Fibroblast of lung (primary cell): Measurements from ENCODE around the gene PER1. TPM values are rescaled to one million over a fixed set of nuclear protein-coding genes. Genes with fewer than 3 reads are reported as not detected.

Source experiments
- DNase-seq, 2 donors: peaks; one replicate each; pipeline versions ENCODE4 v3.0.0 to v3.0.0-alpha.2; 2010; ENCODE audit warnings: low read depth in 2 of 2
- H2AFZ ChIP-seq: 2 replicates; pipeline ENCODE4 v1.5.1; 2012; ENCODE audit warnings: low read length, control low read depth, inconsistent platforms
- H3K27ac ChIP-seq: 2 replicates; pipeline ENCODE4 v1.5.1; 2011; ENCODE audit warnings: low read length, control low read depth; ENCODE audit not compliant: insufficient read depth
- H3K27me3 ChIP-seq: 2 replicates; pipeline ENCODE4 v1.5.1; 2011; ENCODE audit warnings: mild to moderate bottlenecking, low read length; ENCODE audit not compliant: control insufficient read depth, insufficient read depth
- H3K36me3 ChIP-seq: 2 replicates; pipeline ENCODE4 v1.5.1; 2011; ENCODE audit warnings: low read length; ENCODE audit not compliant: control insufficient read depth, insufficient read depth
- H3K4me1 ChIP-seq: 2 replicates; pipeline ENCODE4 v1.5.1; 2011; ENCODE audit warnings: low read length; ENCODE audit not compliant: control insufficient read depth, insufficient read depth; ENCODE audit errors: extremely low read depth
- H3K4me2 ChIP-seq: 2 replicates; pipeline ENCODE4 v1.5.1; 2011; ENCODE audit warnings: low read length, control low read depth; ENCODE audit not compliant: insufficient read depth; ENCODE audit errors: extremely low read depth
- H3K4me3 ChIP-seq, 4 experiments: fragments of 200-600 bp in 1 of 4; sonication (generic) in 1 of 4; replicated peaks in 1 of 4; 2 replicates each; pipeline ENCODE4 v1.5.1; 2011 to 2016; ENCODE audit warnings: low read length in 4 of 4, low read depth in 3 of 4, mild to moderate bottlenecking in 3 of 4, control low read depth in 2 of 4, inconsistent platforms in 1 of 4, mixed read lengths in 1 of 4; ENCODE audit not compliant: insufficient read depth in 1 of 4; ENCODE audit errors: control extremely low read depth in 1 of 4
- H3K79me2 ChIP-seq: 2 replicates; pipeline ENCODE4 v1.5.1; 2012; ENCODE audit warnings: mild to moderate bottlenecking, low read length, inconsistent platforms; ENCODE audit not compliant: control insufficient read depth, insufficient read depth
- H3K9ac ChIP-seq: 2 replicates; pipeline ENCODE4 v1.5.1; 2011; ENCODE audit warnings: mild to moderate bottlenecking, low read length, control low read depth; ENCODE audit not compliant: insufficient read depth
- H3K9me3 ChIP-seq: 2 replicates; pipeline ENCODE4 v1.5.1; 2012; ENCODE audit warnings: low read depth, low read length; ENCODE audit not compliant: control insufficient read depth, insufficient read depth
- H4K20me1 ChIP-seq: 2 replicates; pipeline ENCODE4 v1.5.1; 2011; ENCODE audit warnings: low read length; ENCODE audit not compliant: control insufficient read depth, insufficient read depth; ENCODE audit errors: extremely low read depth
- CTCF ChIP-seq, 2 donors: IDR thresholded peaks in 1 of 2; conservative IDR thresholded peaks in 1 of 2; 1 replicate in 1 of 2; 2 replicates in 1 of 2; pipeline ENCODE4 v1.5.1; 2011 to 2012; ENCODE audit warnings: low read length in 2 of 2, control low read depth in 1 of 2, inconsistent platforms in 1 of 2, low read depth in 1 of 2, mild to moderate bottlenecking in 1 of 2
- EZH2 ChIP-seq: IDR thresholded peaks from 2 replicates; pipeline ENCODE4 v1.5.1; 2012; ENCODE audit warnings: low read length, control low read depth, mild to moderate bottlenecking; ENCODE audit errors: missing control alignments
- polyA plus RNA-seq, 2 donors: library from polyadenylated mRNA; depleted of rRNA in 1 of 2; stranded (reverse) in 1 of 2; unstranded in 1 of 2; fragments of >200 nt; gene quantifications; 2 replicates each; pipeline ENCODE4 v1.2.1, GENCODE V29; 2011 to 2012; ENCODE audit warnings: missing spikeins in 1 of 2
- total RNA-seq: library from RNA; depleted of rRNA; stranded (reverse); fragments of >200 nt; gene quantifications from 2 replicates; pipeline ENCODE4 v1.2.1, GENCODE V29; 2014

Gene PER1
- total and polyA plus RNA-seq, 2 donors (not counting 1 experiment from before 2014, with no cell fraction given) = 2.5 to 6.9 TPM

- Histone ChIP-seq H3K27ac (peak overlapping the region; percentile 59), H3K79me2 (peaks cover 15% of the 10 kb centered on the region), H3K4me2 (peak overlapping the region; percentile 59), H3K4me1 (peaks cover 13% of the 10 kb centered on the region), H3K36me3 (no peaks in the 10 kb centered on the region), H3K27me3 (no peaks in the 10 kb centered on the region), H2AFZ (peak overlapping the region; percentile 69), H3K9ac (no peak overlapping the region), H4K20me1 (peaks cover 2% of the 10 kb centered on the region), H3K4me3 (peak overlapping the region in 3 of 4 experiments; percentile 29 to 84 (median 37)), H3K9me3 (no peaks in the 10 kb centered on the region)
- DNase-seq = no peak
- TF ChIP-seq EZH2 (no peak), CTCF (conservative IDR thresholded peaks at IDR 0.05 in 1 of 2, IDR thresholded peaks at IDR 0.05 in 1 of 2; ENCODE audit: low read depth in 1 of 2, low read length in 2 of 2) (no peak)
Observed at GRCh38 chr17:8190506-8190905, 38.3 kb upstream of the PER1 start.

GRCh38 chr17:8189711-8190477, 37.7 kb upstream of the PER1 start, which contains the start of gene BORCS6:
Gene BORCS6, minus strand, starts transcription at chr17:8190180. Its CDS starts 40 bp downstream, at chr17:8190140.
- Histone ChIP-seq H3K27me3 (no peaks in the 10 kb centered on the region), H3K4me1 (peaks cover 13% of the 10 kb centered on the region), H3K4me2 (peak within 1 kb of the TSS; percentile 98), H3K79me2 (peaks cover 15% of the 10 kb centered on the region), H4K20me1 (peaks cover 2% of the 10 kb centered on the region), H3K4me3 (peak within 1 kb of the TSS; percentile 66 to 84 (median 73)), H3K27ac (peak within 1 kb of the TSS; percentile 61), H3K9me3 (no peaks in the 10 kb centered on the region), H3K36me3 (no peaks in the 10 kb centered on the region), H3K9ac (peak within 1 kb of the TSS; percentile 57), H2AFZ (peak within 1 kb of the TSS; percentile 69)
- peak; percentile 3 to 6 for TF ChIP-seq CTCF (conservative IDR thresholded peaks at IDR 0.05 in 1 of 2, IDR thresholded peaks at IDR 0.05 in 1 of 2; ENCODE audit: low read depth in 1 of 2, low read length in 2 of 2)
- no peak for TF ChIP-seq EZH2
- DNase-seq = peak; percentile 98 to 99

GRCh38 chr17:8189041-8189710, 37.0 kb upstream of the PER1 start:
- H3K79me2 ChIP-seq = peaks cover 15% of the 10 kb centered on the region
- TF ChIP-seq EZH2 (no peak), CTCF (conservative IDR thresholded peaks at IDR 0.05 in 1 of 2, IDR thresholded peaks at IDR 0.05 in 1 of 2; ENCODE audit: low read depth in 1 of 2, low read length in 2 of 2) (no peak)
- peaks cover 2% of the 10 kb centered on the region for H4K20me1 ChIP-seq
- peaks cover 13% of the 10 kb centered on the region for H3K4me1 ChIP-seq
- H2AFZ ChIP-seq = peak overlapping the region; percentile 57
- no peaks in the 10 kb centered on the region for H3K36me3 ChIP-seq
- H3K4me3 ChIP-seq = peak overlapping the region; percentile 66 to 84 (median 73)
- H3K9ac ChIP-seq = peak overlapping the region; percentile 57
- H3K4me2 ChIP-seq = peak overlapping the region; percentile 98
- DNase-seq = peak; percentile 10 to 24
- no peaks in the 10 kb centered on the region for H3K9me3 ChIP-seq
- H3K27me3 ChIP-seq = no peaks in the 10 kb centered on the region
- H3K27ac ChIP-seq = peak overlapping the region; percentile 61
